PC-3 (cell line): ENCODE data around the gene IL17RA. TPM values are rescaled to one million over a fixed set of nuclear protein-coding genes. Genes with fewer than 3 reads are reported as not detected.
"Not testable (repeated sequence)": the region's sequence is repeated elsewhere in the genome, so short reads cannot be mapped to it uniquely, and the experiment has no call there.

ENCODE experiments used
- ATAC-seq: fragments of 200-7000 bp; cut with Tn5 transposase; 2 replicates; pipeline ENCODE4 v1.9.1; 2020; ENCODE audit warnings: mild to moderate bottlenecking, moderate library complexity
- Bru-seq: library from RNA; stranded (reverse); fragments of 400-500 nt; gene quantifications from one replicate; lab custom pipeline; 2021; lab: Mats Ljungman, UMichigan
- BruChase-seq, 2 experiments: library from RNA; stranded (reverse); fragments of 400-500 nt; gene quantifications; one replicate each; lab custom pipeline; 2021; lab: Mats Ljungman, UMichigan
- BruUV-seq: library from RNA; stranded (reverse); fragments of 400-500 nt; replicated peaks from 2 replicates; lab custom pipeline; 2021; lab: Mats Ljungman, UMichigan
- CTCF ChIA-PET: fragments of 300-600 bp; sonication (Branson Sonifier 250); formaldehyde crosslinking; loops from one replicate; lab custom pipeline; 2022; ENCODE audit warnings: antibody characterized with exemption; lab: Charles Lee
- POLR2A ChIA-PET: fragments of 300-600 bp; sonication (Branson Sonifier 250); formaldehyde crosslinking; loops from one replicate; lab custom pipeline; 2022; ENCODE audit warnings: antibody characterized with exemption; ENCODE audit not compliant: unreplicated experiment; lab: Charles Lee
- DNase-seq: peaks from one replicate; pipeline ENCODE4 v3.0.0-alpha.2; 2015
- H2AFZ ChIP-seq: fragments of 300-600 bp; sonication (generic); 2 replicates; pipeline ENCODE4 v1.6.0; 2016; ENCODE audit warnings: antibody characterized with exemption, low read length
- H3F3A ChIP-seq: fragments of 300-600 bp; sonication (generic); one replicate; pipeline ENCODE4 v1.6.0; 2017; ENCODE audit warnings: antibody characterized with exemption, low read length, control low read depth, mild to moderate bottlenecking; ENCODE audit not compliant: unreplicated experiment
- H3K27ac ChIP-seq: fragments of 300-600 bp; sonication (generic); 2 replicates; pipeline ENCODE4 v1.5.1; 2016; ENCODE audit warnings: mild to moderate bottlenecking, low read length
- H3K27me3 ChIP-seq: fragments of 300-600 bp; sonication (generic); 2 replicates; pipeline ENCODE4 v1.6.1; 2016; ENCODE audit warnings: low read length, mixed read lengths
- H3K36me3 ChIP-seq: fragments of 300-600 bp; sonication (generic); 2 replicates; pipeline ENCODE4 v1.6.1; 2016; ENCODE audit warnings: low read depth, mixed run types, low read length, mixed read lengths
- H3K4me1 ChIP-seq: fragments of 300-600 bp; sonication (generic); 2 replicates; pipeline ENCODE4 v1.5.1; 2016; ENCODE audit warnings: low read length; ENCODE audit not compliant: insufficient read depth
- H3K4me2 ChIP-seq: fragments of 300-600 bp; sonication (generic); 2 replicates; pipeline ENCODE4 v1.6.0; 2016; ENCODE audit warnings: low read length
- H3K4me3 ChIP-seq: fragments of 300-600 bp; sonication (generic); 2 replicates; pipeline ENCODE4 v1.5.1; 2016; ENCODE audit warnings: mild to moderate bottlenecking, low read length, mixed read lengths
- H3K79me2 ChIP-seq: fragments of 300-600 bp; sonication (generic); 2 replicates; pipeline ENCODE4 v1.6.1; 2017; ENCODE audit warnings: low read length, mixed read lengths
- H3K9ac ChIP-seq: fragments of 300-600 bp; sonication (generic); 2 replicates; pipeline ENCODE4 v1.6.0; 2016; ENCODE audit warnings: mild to moderate bottlenecking, low read length
- H3K9me2 ChIP-seq: fragments of 300-600 bp; sonication (generic); replicated peaks from 2 replicates; pipeline ENCODE4 v1.6.1; 2016; ENCODE audit warnings: mixed run types, low read length, mixed read lengths
- H3K9me3 ChIP-seq: fragments of 300-600 bp; sonication (generic); 2 replicates; pipeline ENCODE4 v1.6.1; 2016; ENCODE audit warnings: low read length, mixed read lengths
- H4K20me1 ChIP-seq: fragments of 300-600 bp; sonication (generic); 2 replicates; pipeline ENCODE4 v1.6.1; 2016; ENCODE audit warnings: low read length, mixed read lengths
- EZH2 ChIP-seq: fragments of 300-600 bp; sonication (generic); IDR thresholded peaks from one replicate; pipeline ENCODE4 v1.6.1; 2017; ENCODE audit warnings: antibody characterized with exemption, mild to moderate bottlenecking, low read length; ENCODE audit not compliant: unreplicated experiment
- EZH2phosphoT487 ChIP-seq: fragments of 300-600 bp; sonication (generic); IDR thresholded peaks from 2 replicates; pipeline ENCODE4 v1.6.1; 2018; ENCODE audit warnings: mild to moderate bottlenecking, antibody characterized with exemption, low read length, borderline replicate concordance
- intact Hi-C: fragments of 100-400 bp; cut with micrococcal nuclease; formaldehyde crosslinking; loops from 2 replicates; pipeline ENCODE4 v1.9.0; 2023
- long read RNA-seq: library from polyadenylated mRNA; unstranded; transcript quantifications from one replicate; pipeline ENCODE4 v2.0.0, GENCODE V29; 2021; ENCODE audit not compliant: unreplicated experiment
- total RNA-seq: library from RNA; depleted of rRNA; stranded (reverse); fragments of >200 nt; gene quantifications from 2 replicates; pipeline ENCODE4 v1.2.3, GENCODE V29; 2014; rRNA removed
- TF ChIP-seq, protein P1 (sequence below): fragments of 300-600 bp; sonication (generic); conservative IDR thresholded peaks from 2 replicates; pipeline ENCODE4 v1.5.1; 2017; ENCODE audit warnings: antibody characterized with exemption, low read depth, mild to moderate bottlenecking, low read length

The IL17RA gene, protein sequence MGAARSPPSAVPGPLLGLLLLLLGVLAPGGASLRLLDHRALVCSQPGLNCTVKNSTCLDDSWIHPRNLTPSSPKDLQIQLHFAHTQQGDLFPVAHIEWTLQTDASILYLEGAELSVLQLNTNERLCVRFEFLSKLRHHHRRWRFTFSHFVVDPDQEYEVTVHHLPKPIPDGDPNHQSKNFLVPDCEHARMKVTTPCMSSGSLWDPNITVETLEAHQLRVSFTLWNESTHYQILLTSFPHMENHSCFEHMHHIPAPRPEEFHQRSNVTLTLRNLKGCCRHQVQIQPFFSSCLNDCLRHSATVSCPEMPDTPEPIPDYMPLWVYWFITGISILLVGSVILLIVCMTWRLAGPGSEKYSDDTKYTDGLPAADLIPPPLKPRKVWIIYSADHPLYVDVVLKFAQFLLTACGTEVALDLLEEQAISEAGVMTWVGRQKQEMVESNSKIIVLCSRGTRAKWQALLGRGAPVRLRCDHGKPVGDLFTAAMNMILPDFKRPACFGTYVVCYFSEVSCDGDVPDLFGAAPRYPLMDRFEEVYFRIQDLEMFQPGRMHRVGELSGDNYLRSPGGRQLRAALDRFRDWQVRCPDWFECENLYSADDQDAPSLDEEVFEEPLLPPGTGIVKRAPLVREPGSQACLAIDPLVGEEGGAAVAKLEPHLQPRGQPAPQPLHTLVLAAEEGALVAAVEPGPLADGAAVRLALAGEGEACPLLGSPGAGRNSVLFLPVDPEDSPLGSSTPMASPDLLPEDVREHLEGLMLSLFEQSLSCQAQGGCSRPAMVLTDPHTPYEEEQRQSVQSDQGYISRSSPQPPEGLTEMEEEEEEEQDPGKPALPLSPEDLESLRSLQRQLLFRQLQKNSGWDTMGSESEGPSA
- total RNA-seq: 5.9 and 8.9 TPM in 2 replicates
- Bru-seq, nascent RNA: percentile 54 among the genes with signal in this experiment
- BruChase-seq, experiment 1, labeled RNA remaining after a 6-hour chase: percentile 63 among the genes with signal in this experiment
- percentile 68 among the genes with signal in this experiment for BruChase-seq, experiment 2, labeled RNA remaining after a 2-hour chase
- long read RNA-seq, full-length matches to known transcripts: 4 of 35 reads
- long read RNA-seq, partial matches to known transcripts: 15 of 35 reads
- long read RNA-seq, other reads (novel, unspliced or antisense): 16 of 35 reads

- peak within 1 kb of the TSS; percentile 90 for H3K4me2 ChIP-seq
- no peak within 1 kb of the TSS for H3K27ac ChIP-seq
- no TSS peak for BruUV-seq
- peak; percentile 98 for ATAC-seq
- H4K20me1 ChIP-seq: no peaks in the 10 kb centered on the region
- H3K9me2 ChIP-seq: no peaks in the 10 kb centered on the region
- H3K4me1 ChIP-seq: peaks cover 11% of the 10 kb centered on the region; the same call in 1 of the 2 replicates
- peaks cover 26% of the 10 kb centered on the region for H3K79me2 ChIP-seq
- no peaks in the 10 kb centered on the region for H3K27me3 ChIP-seq
- intact Hi-C loops: loop anchor here (1.0 to 2.0 kb wide), 2 partner anchors 28 to 86 kb away; no protein-coding TSS in a partner anchor
- H3K36me3 ChIP-seq: no peaks in the 10 kb centered on the region
- ChIA-PET POLR2A (no interaction called here), CTCF (no interaction called here)
- DNase-seq: peak; percentile 83
- no peaks in the 10 kb centered on the region for H3F3A ChIP-seq
- H3K9me3 ChIP-seq: no peaks in the 10 kb centered on the region
- peak within 1 kb of the TSS; percentile 85 for H3K4me3 ChIP-seq
- H2AFZ ChIP-seq: peak within 1 kb of the TSS; percentile 89
- TF ChIP-seq, protein P1, sequence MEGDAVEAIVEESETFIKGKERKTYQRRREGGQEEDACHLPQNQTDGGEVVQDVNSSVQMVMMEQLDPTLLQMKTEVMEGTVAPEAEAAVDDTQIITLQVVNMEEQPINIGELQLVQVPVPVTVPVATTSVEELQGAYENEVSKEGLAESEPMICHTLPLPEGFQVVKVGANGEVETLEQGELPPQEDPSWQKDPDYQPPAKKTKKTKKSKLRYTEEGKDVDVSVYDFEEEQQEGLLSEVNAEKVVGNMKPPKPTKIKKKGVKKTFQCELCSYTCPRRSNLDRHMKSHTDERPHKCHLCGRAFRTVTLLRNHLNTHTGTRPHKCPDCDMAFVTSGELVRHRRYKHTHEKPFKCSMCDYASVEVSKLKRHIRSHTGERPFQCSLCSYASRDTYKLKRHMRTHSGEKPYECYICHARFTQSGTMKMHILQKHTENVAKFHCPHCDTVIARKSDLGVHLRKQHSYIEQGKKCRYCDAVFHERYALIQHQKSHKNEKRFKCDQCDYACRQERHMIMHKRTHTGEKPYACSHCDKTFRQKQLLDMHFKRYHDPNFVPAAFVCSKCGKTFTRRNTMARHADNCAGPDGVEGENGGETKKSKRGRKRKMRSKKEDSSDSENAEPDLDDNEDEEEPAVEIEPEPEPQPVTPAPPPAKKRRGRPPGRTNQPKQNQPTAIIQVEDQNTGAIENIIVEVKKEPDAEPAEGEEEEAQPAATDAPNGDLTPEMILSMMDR: no peak
- TF ChIP-seq EZH2 (no peak), EZH2phosphoT487 (no peak)
- H3K9ac ChIP-seq: peak within 1 kb of the TSS; percentile 76
Observed at GRCh38 chr22:17084554-17085276, at the start of gene IL17RA. Gene IL17RA (plus strand): TSS chr22:17085000. CDS start chr22:17085092, 92 bp downstream.

GRCh38 chr22:17035246-17035645 is 49.6 kb upstream of the IL17RA start:
- ATAC-seq: no peak
- Histone ChIP-seq H4K20me1 (no peaks in the 10 kb centered on the region), H3K36me3 (no peaks in the 10 kb centered on the region), H3K4me2 (no peak overlapping the region), H3F3A (no peaks in the 10 kb centered on the region), H3K4me1 (no peaks in the 10 kb centered on the region), H3K9me3 (no peaks in the 10 kb centered on the region), H2AFZ (no peak overlapping the region), H3K9me2 (no peaks in the 10 kb centered on the region), H3K27me3 (no peaks in the 10 kb centered on the region), H3K27ac (no peak overlapping the region), H3K4me3 (no peak overlapping the region), H3K79me2 (no peaks in the 10 kb centered on the region), H3K9ac (no peak overlapping the region)
- no peak for DNase-seq
- ChIA-PET CTCF (interaction anchor here (0.6 kb wide), 1 partner anchor 224 kb away, joined by 4 read pairs; no protein-coding TSS in a partner anchor), POLR2A (no interaction called here)
- TF ChIP-seq EZH2 (no peak), EZH2phosphoT487 (no peak)
- TF ChIP-seq, protein P1: no peak
- intact Hi-C loops: no loop called here
- BruUV-seq: no TSS peak

DNA sequence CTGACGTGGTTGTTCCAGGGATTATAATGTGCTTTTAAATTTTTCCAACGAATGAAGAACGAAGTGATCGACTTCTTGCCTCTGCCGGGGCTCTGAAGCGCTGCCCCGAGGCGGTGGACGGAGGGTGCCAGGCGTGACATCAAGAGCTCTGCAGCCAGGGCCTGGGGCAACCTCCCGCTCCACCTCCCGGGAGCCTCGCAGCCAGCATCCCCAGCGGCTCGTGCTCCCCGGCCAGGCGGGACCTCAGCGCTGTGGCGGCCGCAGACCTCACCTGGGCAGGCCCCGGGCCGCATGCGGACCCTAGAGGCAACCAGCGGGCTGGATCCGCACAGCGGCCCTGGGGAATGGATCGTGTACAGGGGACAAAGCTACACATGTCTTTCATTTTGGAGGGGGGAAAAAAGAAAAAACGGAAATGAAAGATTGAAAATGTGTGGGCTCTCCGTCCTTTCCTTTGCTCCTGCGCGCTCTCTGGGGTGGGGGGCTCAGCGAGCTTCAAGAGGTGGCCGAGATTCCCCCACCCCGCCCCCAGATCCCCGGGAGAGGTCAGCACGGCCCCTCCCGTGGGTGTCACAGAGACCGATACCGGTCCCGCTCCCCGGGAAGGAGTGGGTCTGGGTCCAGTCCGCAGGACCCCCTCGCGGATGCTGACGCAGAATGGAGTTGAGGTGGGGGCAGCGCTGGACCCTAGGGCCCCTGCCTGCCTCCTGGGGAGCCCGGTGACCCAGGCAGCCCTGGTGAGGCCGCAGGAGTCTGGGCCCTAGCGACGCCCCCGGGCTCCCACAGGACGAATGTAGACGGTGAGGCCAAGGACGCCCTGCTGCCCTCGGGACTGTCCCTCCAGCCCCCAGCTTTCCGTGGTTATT is 48.6 kb upstream of the IL17RA start:
- intact Hi-C loops, POLR2A ChIA-PET, H3K9ac ChIP-seq, H3K4me2 ChIP-seq, H3K4me3 ChIP-seq, H3K27ac ChIP-seq, H3K9me2 ChIP-seq, H3F3A ChIP-seq, DNase-seq, H3K36me3 ChIP-seq, H3K9me3 ChIP-seq, H4K20me1 ChIP-seq, BruUV-seq, H3K27me3 ChIP-seq, ATAC-seq, H3K79me2 ChIP-seq, H3K4me1 ChIP-seq, CTCF ChIA-PET, H2AFZ ChIP-seq: not testable (repeated sequence)
